Measurements from ENCODE around the gene ACSL1.

- TF ChIP-seq CTCF (IDR thresholded peaks at IDR 0.05), result no peak
- no peak for TF ChIP-seq ZFX (IDR thresholded peaks at IDR 0.05; ENCODE audit: borderline replicate concordance)
Measured at GRCh38 chr4:184798504-184798903, 27.3 kb downstream of the ACSL1 start.
